Measurements from ENCODE around the gene RPS27. TPM values are rescaled to one million over a fixed set of nuclear protein-coding genes. Genes with fewer than 3 reads are reported as not detected.

RPS27 gene
- total RNA-seq, 6 experiments from 2014 or later = 305 to 500 (median 428) TPM

DNA sequence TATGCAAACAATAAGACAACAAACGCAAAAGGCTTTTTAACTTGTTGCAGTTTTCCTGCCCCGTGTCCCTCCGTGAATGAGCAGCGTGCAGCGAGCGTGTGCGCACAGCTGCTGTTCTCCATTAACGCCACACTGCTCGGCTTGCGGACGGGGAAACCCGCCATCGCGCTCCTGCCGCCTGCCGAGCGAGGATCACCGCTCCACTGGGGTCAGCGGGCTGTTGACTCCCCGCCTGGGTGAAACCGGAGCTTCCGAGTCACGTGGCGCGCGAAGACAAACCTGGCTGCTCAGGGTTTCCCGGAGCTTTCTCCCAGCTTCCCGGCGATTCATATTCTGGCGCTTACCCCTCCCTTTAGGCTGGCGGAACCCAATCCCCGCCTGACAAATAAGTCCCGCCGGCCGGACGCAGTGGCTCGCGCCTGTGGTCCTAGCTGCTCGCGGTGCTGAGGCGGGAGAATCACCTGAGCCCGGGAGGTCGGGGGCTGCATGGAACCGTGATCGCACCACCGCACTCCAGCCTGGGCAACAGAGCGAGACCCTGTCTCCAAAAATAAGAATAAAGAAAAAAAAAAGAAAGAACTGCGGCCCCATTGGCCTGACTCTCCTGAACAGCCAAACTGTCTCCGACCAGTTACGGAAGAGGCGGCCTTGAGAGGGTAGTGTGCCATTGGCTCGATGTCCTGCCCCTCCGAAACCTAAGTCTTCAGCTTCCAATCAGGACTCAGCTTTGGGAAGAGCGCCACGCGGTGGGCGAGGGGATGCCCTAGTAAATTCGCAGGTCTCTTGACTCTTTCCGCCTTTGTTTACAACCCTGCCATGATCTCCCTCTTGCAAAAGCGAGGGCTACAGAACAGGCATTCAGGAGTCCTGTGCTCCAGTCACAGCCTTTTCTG, 23.2 kb upstream of the RPS27 start, which contains the start of gene CREB3L4:
Gene CREB3L4 (plus strand): TSS at position 796 of the 893 bp plus-strand sequence. CDS start 624 bp downstream, outside the sequence.
- intact Hi-C loops (cut with DNase I) = no loop called here
- Histone ChIP-seq H3K27me3 (no peaks in the 10 kb centered on the region), H3K9me3 (no peaks in the 10 kb centered on the region), H3K4me1 (peaks cover 0 to 25% (median 9%) of the 10 kb centered on the region in 4 donors), H3K27ac (peak within 1 kb of the TSS; percentile 83 to 97 (median 91)), H3K36me3 (no peaks in the 10 kb centered on the region), H3K4me3 (peak within 1 kb of the TSS; percentile 44 to 65 (median 63))
- DNase-seq (peak; percentile 94 to 97 (median 96)), ATAC-seq (peak; percentile 72 to 86 (median 81))
- WGBS (ENCODE audit: insufficient coverage, low coverage, low lambda C conversion rate, missing lambda C conversion rate) = 0% methylated on average over 24 of the region's 60 CpGs
- TF ChIP-seq, protein P1, sequence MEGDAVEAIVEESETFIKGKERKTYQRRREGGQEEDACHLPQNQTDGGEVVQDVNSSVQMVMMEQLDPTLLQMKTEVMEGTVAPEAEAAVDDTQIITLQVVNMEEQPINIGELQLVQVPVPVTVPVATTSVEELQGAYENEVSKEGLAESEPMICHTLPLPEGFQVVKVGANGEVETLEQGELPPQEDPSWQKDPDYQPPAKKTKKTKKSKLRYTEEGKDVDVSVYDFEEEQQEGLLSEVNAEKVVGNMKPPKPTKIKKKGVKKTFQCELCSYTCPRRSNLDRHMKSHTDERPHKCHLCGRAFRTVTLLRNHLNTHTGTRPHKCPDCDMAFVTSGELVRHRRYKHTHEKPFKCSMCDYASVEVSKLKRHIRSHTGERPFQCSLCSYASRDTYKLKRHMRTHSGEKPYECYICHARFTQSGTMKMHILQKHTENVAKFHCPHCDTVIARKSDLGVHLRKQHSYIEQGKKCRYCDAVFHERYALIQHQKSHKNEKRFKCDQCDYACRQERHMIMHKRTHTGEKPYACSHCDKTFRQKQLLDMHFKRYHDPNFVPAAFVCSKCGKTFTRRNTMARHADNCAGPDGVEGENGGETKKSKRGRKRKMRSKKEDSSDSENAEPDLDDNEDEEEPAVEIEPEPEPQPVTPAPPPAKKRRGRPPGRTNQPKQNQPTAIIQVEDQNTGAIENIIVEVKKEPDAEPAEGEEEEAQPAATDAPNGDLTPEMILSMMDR (IDR thresholded peaks at IDR 0.05) = peak in 3 of 4 donors; percentile 51 to 58 (median 54)
- peak; percentile 91 for TF ChIP-seq POLR2A (IDR thresholded peaks at IDR 0.05)

DNA sequence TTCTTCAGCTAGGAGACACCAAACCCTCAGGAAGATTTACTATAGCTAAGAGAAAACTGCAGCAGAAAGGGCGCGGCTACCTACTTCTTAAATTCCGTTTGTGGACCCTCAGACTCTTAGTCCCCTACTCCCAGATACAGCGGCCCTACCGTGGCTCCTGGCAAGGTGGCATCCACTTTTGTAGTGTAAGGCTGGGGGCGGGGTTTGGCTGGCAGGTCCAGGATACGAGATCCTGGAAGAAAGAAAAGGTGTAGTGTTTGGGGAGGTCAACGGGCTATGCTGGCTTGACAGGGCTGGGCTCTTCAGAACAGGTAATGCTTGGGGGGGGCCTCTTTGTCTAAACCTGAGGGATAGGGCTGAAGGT, 22.6 kb upstream of the RPS27 start:
- Histone ChIP-seq H3K27ac (peak overlapping the region; percentile 83 to 97 (median 91)), H3K9me3 (no peaks in the 10 kb centered on the region), H3K36me3 (no peaks in the 10 kb centered on the region), H3K4me3 (peak overlapping the region; percentile 44 to 65 (median 63)), H3K4me1 (peaks cover 0 to 19% (median 7%) of the 10 kb centered on the region in 4 donors), H3K27me3 (no peaks in the 10 kb centered on the region)
- TF ChIP-seq, protein P1 (IDR thresholded peaks at IDR 0.05) = no peak
- no peak for TF ChIP-seq POLR2A (IDR thresholded peaks at IDR 0.05)
- peak in 2 of 3 donors; percentile 60 to 72 for DNase-seq
- under 1% methylated on average over 8 of the region's 8 CpGs for WGBS (ENCODE audit: insufficient coverage, low coverage, low lambda C conversion rate, missing lambda C conversion rate)
- ATAC-seq = no peak
- intact Hi-C loops (cut with DNase I) = no loop called here

- H3K9me3 ChIP-seq = no peaks in the 10 kb centered on the region
- H3K27me3 ChIP-seq = no peaks in the 10 kb centered on the region
- ATAC-seq (no peak), DNase-seq (no peak)
- peak overlapping the region in 2 of 3 donors; percentile 63 to 65 for H3K4me3 ChIP-seq
- H3K36me3 ChIP-seq = peaks cover 0 to under 1% (median 0%) of the 10 kb centered on the region in 4 donors
- no peak for TF ChIP-seq POLR2A (IDR thresholded peaks at IDR 0.05)
- TF ChIP-seq, protein P1 (IDR thresholded peaks at IDR 0.05) = no peak
- peaks cover 0 to 19% (median 7%) of the 10 kb centered on the region in 4 donors for H3K4me1 ChIP-seq
- intact Hi-C loops (cut with DNase I) = no loop called here
- 26% methylated on average over 10 of the region's 13 CpGs for WGBS (ENCODE audit: insufficient coverage, low coverage, low lambda C conversion rate, missing lambda C conversion rate)
- H3K27ac ChIP-seq = peak overlapping the region in 1 of 3 donors; percentile 97
Measured at GRCh38 chr1:153968408-153968807, 22.2 kb upstream of the RPS27 start.

GRCh38 chr1:153968972-153969371, 21.6 kb upstream of the RPS27 start:
- Histone ChIP-seq H3K4me1 (peaks cover 0 to 19% (median 7%) of the 10 kb centered on the region in 4 donors), H3K27me3 (no peaks in the 10 kb centered on the region), H3K36me3 (peaks cover 0 to 6% (median 2%) of the 10 kb centered on the region in 4 donors), H3K9me3 (no peaks in the 10 kb centered on the region), H3K4me3 (no peak overlapping the region), H3K27ac (no peak overlapping the region)
- DNase-seq (no peak), ATAC-seq (no peak)
- intact Hi-C loops (cut with DNase I) = no loop called here
- no peak for TF ChIP-seq POLR2A (IDR thresholded peaks at IDR 0.05)
- TF ChIP-seq, protein P1 (IDR thresholded peaks at IDR 0.05) = no peak
- no CpG with 5 or more reads among the region's 2 CpGs for WGBS (ENCODE audit: insufficient coverage, low coverage, low lambda C conversion rate, missing lambda C conversion rate)
